ENCODE results near the gene ICAM1. TPM values are rescaled to one million over a fixed set of nuclear protein-coding genes. Genes with fewer than 3 reads are reported as not detected.

Gene ICAM1
- total RNA-seq, 1 experiment from 2014 or later, result 147 TPM

- CTCF ChIA-PET, result no interaction called here
- H3K27me3 Mint-ChIP-seq (ENCODE audit: unreplicated experiment), result no peaks in the 10 kb centered on the region
- H3K27ac Mint-ChIP-seq (ENCODE audit: unreplicated experiment), result no peak overlapping the region
- no TSS peak for BruUV-seq (replicated peaks)
- no peak for DNase-seq
- TF ChIP-seq CTCF (IDR thresholded peaks at IDR 0.05; ENCODE audit: unreplicated experiment), result no peak
- H3K36me3 Mint-ChIP-seq (ENCODE audit: insufficient read depth, unreplicated experiment), result peaks cover 33% of the 10 kb centered on the region
- H3K4me1 Mint-ChIP-seq (ENCODE audit: low read depth, unreplicated experiment), result no peaks in the 10 kb centered on the region
- intact Hi-C loops (cut with micrococcal nuclease; ENCODE audit: unreplicated experiment), result no loop called here
- no peaks in the 10 kb centered on the region for H3K9me3 Mint-ChIP-seq (ENCODE audit: low read depth, unreplicated experiment)
- peak overlapping the region; percentile 89 for H3K4me3 Mint-ChIP-seq (ENCODE audit: low read depth, unreplicated experiment)
Measured at GRCh38 chr19:10335352-10335985, 64.5 kb downstream of the ICAM1 start.

Small RNAs within 50 kb of the gene (microRNA-seq; reads per million reads assigned to microRNA genes)
- gene MIR4322, result not detected

Other genes with a start within 250 kb of the ICAM1 start
- 37.3 and 61.5 TPM in 2 replicates for gene SHFL, start 184.8 kb upstream of the ICAM1 start, total RNA-seq (2022)
- gene ANGPTL6, start 168.4 kb upstream of the ICAM1 start, total RNA-seq (2022), result 0.59 and 1.2 TPM in 2 replicates
- 52.2 and 56.4 TPM in 2 replicates for gene PPAN, start 164.8 kb upstream of the ICAM1 start, total RNA-seq (2022)
- gene P2RY11, start 159.4 kb upstream of the ICAM1 start, total RNA-seq (2022), result 20.7 and 25.2 TPM in 2 replicates
- gene EIF3G, start 151.2 kb upstream of the ICAM1 start, total RNA-seq (2022), result 143 and 149 TPM in 2 replicates
- gene DNMT1, start 76.2 kb upstream of the ICAM1 start, total RNA-seq (2022), result 133 and 139 TPM in 2 replicates
- 4.8 and 5.3 TPM in 2 replicates for gene S1PR2, start 39.8 kb upstream of the ICAM1 start, total RNA-seq (2022)
- gene MRPL4, start 18.9 kb upstream of the ICAM1 start, total RNA-seq (2022), result 59.2 and 60.4 TPM in 2 replicates
- gene ICAM4, start 15.8 kb downstream of the ICAM1 start, total RNA-seq (2022), result 1.6 and 1.7 TPM in 2 replicates
- gene ICAM5, start 18.8 kb downstream of the ICAM1 start, total RNA-seq (2022), result 0.61 and 1.3 TPM in 2 replicates
- gene ZGLP1, start 38.7 kb downstream of the ICAM1 start, total RNA-seq (2022), result 4.6 and 7.0 TPM in 2 replicates
- 18.7 and 18.9 TPM in 2 replicates for gene FDX2, start 44.9 kb downstream of the ICAM1 start, total RNA-seq (2022)
- 38.5 and 43.2 TPM in 2 replicates for gene RAVER1, start 62.4 kb downstream of the ICAM1 start, total RNA-seq (2022)
- gene ICAM3, start 68.5 kb downstream of the ICAM1 start, total RNA-seq (2022), result 10.8 and 11.1 TPM in 2 replicates
- 120 and 130 TPM in 2 replicates for gene TYK2, start 109.5 kb downstream of the ICAM1 start, total RNA-seq (2022)
- 181 and 187 TPM in 2 replicates for gene CDC37, start 132.4 kb downstream of the ICAM1 start, total RNA-seq (2022)
- gene PDE4A, start 149.4 kb downstream of the ICAM1 start, total RNA-seq (2022), result 2.8 and 3.6 TPM in 2 replicates
- gene KEAP1, start 232.2 kb downstream of the ICAM1 start, total RNA-seq (2022), result 45.2 and 46.8 TPM in 2 replicates
- gene S1PR5, start 246.3 kb downstream of the ICAM1 start, total RNA-seq (2022), result not detected in 2 replicates